ENCODE results near the gene LY6G5B. TPM values are rescaled to one million over a fixed set of nuclear protein-coding genes. Genes with fewer than 3 reads are reported as not detected.

LY6G5B gene
- total and polyA plus RNA-seq, 2 donors (not counting 3 experiments of a cell fraction or from before 2014, with no cell fraction given), result 15.4 to 25.0 TPM

- ChIA-PET CTCF (interaction anchor here (1.0 to 2.2 kb wide), 4 partner anchors 9 to 136 kb away, joined by 3 to 10 read pairs (median 4); no protein-coding TSS in a partner anchor), POLR2A (no interaction called here)
- Histone ChIP-seq H3K9me3 (replicated peaks; ENCODE audit: control insufficient read depth, insufficient read depth, low read length) (no peaks in the 10 kb centered on the region), H3K27ac (ENCODE audit: insufficient read depth, low read depth, low read length) (no peak overlapping the region), H3K79me2 (ENCODE audit: control insufficient read depth, insufficient read depth, low read length) (no peaks in the 10 kb centered on the region), H3K27me3 (ENCODE audit: control insufficient read depth in 2 of 2, insufficient read depth in 2 of 2, low read length in 2 of 2) (no peaks in the 10 kb centered on the region), H3K36me3 (ENCODE audit: control insufficient read depth in 2 of 2, extremely low read depth in 1 of 2, insufficient read depth in 2 of 2, low read length in 2 of 2) (peaks cover 6 to 37% of the 10 kb centered on the region in 2 experiments), H3K4me2 (ENCODE audit: insufficient read depth, low read length) (no peak overlapping the region), H2AFZ (ENCODE audit: low read depth, low read length) (no peak overlapping the region), H3K4me1 (ENCODE audit: control insufficient read depth, extremely low read depth, insufficient read depth, low read length) (peaks cover 10% of the 10 kb centered on the region), H3K9ac (replicated peaks; ENCODE audit: extremely low read depth, insufficient read depth, low read length) (no peak overlapping the region), H4K20me1 (replicated peaks; ENCODE audit: control insufficient read depth, extremely low read depth, insufficient read depth, low read length) (no peaks in the 10 kb centered on the region), H3K9me1 (replicated peaks; ENCODE audit: control insufficient read depth, extremely low read depth, insufficient read depth, low read length) (no peaks in the 10 kb centered on the region), H3K4me3 (replicated peaks in 1 of 3; ENCODE audit: insufficient read depth in 1 of 3, low read depth in 1 of 3, low read length in 3 of 3) (no peak overlapping the region)
- intact Hi-C loops (cut with micrococcal nuclease) (no loop called here), dilution Hi-C loops (cut with MboI; ENCODE audit: extremely low pct_ligation_motif_present, low sequenced_read_pairs) (no loop called here)
- FAIRE-seq, result peak; percentile 33
- no peak for DNase-seq (ENCODE audit: low read depth, low spot score)
- no TSS peak for BruUV-seq (replicated peaks)
- TF ChIP-seq POLR2AphosphoS5 (IDR thresholded peaks at IDR 0.05; ENCODE audit: insufficient read depth, low read depth, low read length), result no peak
Observed at GRCh38 chr6:31693535-31693934, 23.8 kb downstream of the LY6G5B start.

DNA sequence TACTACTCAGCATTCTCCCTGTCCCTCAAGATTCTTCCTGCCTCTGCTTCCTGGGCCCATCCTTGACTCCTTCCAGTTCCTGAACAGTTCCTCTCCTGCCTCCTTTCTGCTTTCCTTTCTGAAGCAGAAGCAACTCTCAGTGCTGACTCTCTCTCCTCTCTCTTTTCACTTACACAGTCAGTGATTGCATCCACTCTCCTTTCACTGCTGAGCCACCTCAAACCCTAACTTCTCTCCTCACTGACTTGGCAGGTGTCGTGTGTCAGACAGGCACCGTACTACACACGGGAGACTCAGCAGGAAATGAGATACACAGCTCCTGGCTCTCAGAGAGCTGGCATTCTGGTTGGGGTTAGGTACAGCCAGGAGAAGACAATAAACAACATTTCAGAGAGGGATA, 27.8 kb downstream of the LY6G5B start:
- no TSS peak for BruUV-seq (replicated peaks)
- Histone ChIP-seq H3K27ac (ENCODE audit: insufficient read depth, low read depth, low read length) (no peak overlapping the region), H4K20me1 (replicated peaks; ENCODE audit: control insufficient read depth, extremely low read depth, insufficient read depth, low read length) (no peaks in the 10 kb centered on the region), H3K4me2 (ENCODE audit: insufficient read depth, low read length) (no peak overlapping the region), H3K27me3 (ENCODE audit: control insufficient read depth in 2 of 2, insufficient read depth in 2 of 2, low read length in 2 of 2) (no peaks in the 10 kb centered on the region), H3K9ac (replicated peaks; ENCODE audit: extremely low read depth, insufficient read depth, low read length) (no peak overlapping the region), H3K4me1 (ENCODE audit: control insufficient read depth, extremely low read depth, insufficient read depth, low read length) (peaks cover 11% of the 10 kb centered on the region), H3K9me1 (replicated peaks; ENCODE audit: control insufficient read depth, extremely low read depth, insufficient read depth, low read length) (no peaks in the 10 kb centered on the region), H3K36me3 (ENCODE audit: control insufficient read depth in 2 of 2, extremely low read depth in 1 of 2, insufficient read depth in 2 of 2, low read length in 2 of 2) (peaks cover 6 to 22% of the 10 kb centered on the region in 2 experiments), H3K4me3 (replicated peaks in 1 of 3; ENCODE audit: insufficient read depth in 1 of 3, low read depth in 1 of 3, low read length in 3 of 3) (no peak overlapping the region), H3K9me3 (replicated peaks; ENCODE audit: control insufficient read depth, insufficient read depth, low read length) (no peaks in the 10 kb centered on the region), H3K79me2 (ENCODE audit: control insufficient read depth, insufficient read depth, low read length) (peaks cover 19% of the 10 kb centered on the region), H2AFZ (ENCODE audit: low read depth, low read length) (no peak overlapping the region)
- dilution Hi-C loops (cut with MboI; ENCODE audit: extremely low pct_ligation_motif_present, low sequenced_read_pairs) (no loop called here), intact Hi-C loops (cut with micrococcal nuclease) (no loop called here)
- DNase-seq (ENCODE audit: low read depth, low spot score) (no peak), FAIRE-seq (no peak)
- CTCF ChIA-PET, result interaction anchor here (1.3 kb wide), 1 partner anchor 16 kb away, joined by 6 read pairs; the partner anchor contains the start of gene LY6G5C
- TF ChIP-seq GATA2 (IDR thresholded peaks at IDR 0.05; ENCODE audit: insufficient read depth, insufficient read length, low read depth, low read length) (no peak), FOS (IDR thresholded peaks at IDR 0.05; ENCODE audit: borderline replicate concordance, insufficient read depth, low read length) (no peak), POLR2AphosphoS5 (IDR thresholded peaks at IDR 0.05; ENCODE audit: insufficient read depth, low read depth, low read length) (no peak), POLR2A (IDR thresholded peaks at IDR 0.05; ENCODE audit: low read depth, low read length) (no peak), MAX (IDR thresholded peaks at IDR 0.05; ENCODE audit: insufficient read depth, insufficient read length) (no peak), MYC (IDR thresholded peaks at IDR 0.05; ENCODE audit: low read depth, low read length) (no peak), EZH2 (IDR thresholded peaks at IDR 0.05; ENCODE audit: borderline replicate concordance, low read depth, low read length, severe bottlenecking) (no peak)
- POLR2A ChIA-PET, result no interaction called here
